ENCODE measurements around the gene STX7.
"Not testable (repeated sequence)": the region's sequence is repeated elsewhere in the genome, so short reads cannot be mapped to it uniquely, and the experiment has no call there.

Gene STX7, protein sequence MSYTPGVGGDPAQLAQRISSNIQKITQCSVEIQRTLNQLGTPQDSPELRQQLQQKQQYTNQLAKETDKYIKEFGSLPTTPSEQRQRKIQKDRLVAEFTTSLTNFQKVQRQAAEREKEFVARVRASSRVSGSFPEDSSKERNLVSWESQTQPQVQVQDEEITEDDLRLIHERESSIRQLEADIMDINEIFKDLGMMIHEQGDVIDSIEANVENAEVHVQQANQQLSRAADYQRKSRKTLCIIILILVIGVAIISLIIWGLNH

GRCh38 chr6:132512638-132513632 is at the start of gene STX7:
STX7 (minus strand) TSS chr6:132513116; CDS start chr6:132503530, 9,586 bp downstream.
- DNase-seq = peak; percentile 85
- TF ChIP-seq, protein P1, sequence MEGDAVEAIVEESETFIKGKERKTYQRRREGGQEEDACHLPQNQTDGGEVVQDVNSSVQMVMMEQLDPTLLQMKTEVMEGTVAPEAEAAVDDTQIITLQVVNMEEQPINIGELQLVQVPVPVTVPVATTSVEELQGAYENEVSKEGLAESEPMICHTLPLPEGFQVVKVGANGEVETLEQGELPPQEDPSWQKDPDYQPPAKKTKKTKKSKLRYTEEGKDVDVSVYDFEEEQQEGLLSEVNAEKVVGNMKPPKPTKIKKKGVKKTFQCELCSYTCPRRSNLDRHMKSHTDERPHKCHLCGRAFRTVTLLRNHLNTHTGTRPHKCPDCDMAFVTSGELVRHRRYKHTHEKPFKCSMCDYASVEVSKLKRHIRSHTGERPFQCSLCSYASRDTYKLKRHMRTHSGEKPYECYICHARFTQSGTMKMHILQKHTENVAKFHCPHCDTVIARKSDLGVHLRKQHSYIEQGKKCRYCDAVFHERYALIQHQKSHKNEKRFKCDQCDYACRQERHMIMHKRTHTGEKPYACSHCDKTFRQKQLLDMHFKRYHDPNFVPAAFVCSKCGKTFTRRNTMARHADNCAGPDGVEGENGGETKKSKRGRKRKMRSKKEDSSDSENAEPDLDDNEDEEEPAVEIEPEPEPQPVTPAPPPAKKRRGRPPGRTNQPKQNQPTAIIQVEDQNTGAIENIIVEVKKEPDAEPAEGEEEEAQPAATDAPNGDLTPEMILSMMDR (IDR thresholded peaks at IDR 0.05; ENCODE audit: low read depth, low read length, missing control alignments) = no peak
- no peaks in the 10 kb centered on the region for H3K27me3 ChIP-seq (replicated peaks)
- in situ Hi-C loops (cut with HindIII; ENCODE audit: low pct_ligation_motif_present, low sequenced_read_pairs) = no loop called here
- H3K36me3 ChIP-seq (replicated peaks) = no peaks in the 10 kb centered on the region
- peak within 1 kb of the TSS; percentile 76 for H3K27ac ChIP-seq
- H3K4me3 ChIP-seq (ENCODE audit: low read depth, low read length) = peak within 1 kb of the TSS; percentile 85

GRCh38 chr6:132560087-132560486 is 47.2 kb upstream of the STX7 start:
- H3K36me3 ChIP-seq (replicated peaks); H3K4me3 ChIP-seq (ENCODE audit: low read depth, low read length); H3K27me3 ChIP-seq (replicated peaks); in situ Hi-C loops (cut with HindIII; ENCODE audit: low pct_ligation_motif_present, low sequenced_read_pairs); DNase-seq; H3K27ac ChIP-seq: not testable (repeated sequence)

- in situ Hi-C loops (cut with HindIII; ENCODE audit: low pct_ligation_motif_present, low sequenced_read_pairs) = no loop called here
Observed at GRCh38 chr6:132552372-132552771, 39.5 kb upstream of the STX7 start, which contains the start of gene TAAR8. TAAR8 (plus strand) TSS chr6:132552672; CDS start chr6:132552693, 21 bp downstream.

GRCh38 chr6:132551214-132551613 is 38.3 kb upstream of the STX7 start:
- no peaks in the 10 kb centered on the region for H3K27me3 ChIP-seq (replicated peaks)
- no peak for DNase-seq
- in situ Hi-C loops (cut with HindIII; ENCODE audit: low pct_ligation_motif_present, low sequenced_read_pairs) = no loop called here
- H3K27ac ChIP-seq = no peak overlapping the region
- no peaks in the 10 kb centered on the region for H3K36me3 ChIP-seq (replicated peaks)
- TF ChIP-seq, protein P1 (IDR thresholded peaks at IDR 0.05; ENCODE audit: low read depth, low read length, missing control alignments) = no peak
- no peak overlapping the region for H3K4me3 ChIP-seq (ENCODE audit: low read depth, low read length)

More at GRCh38 chr6:132552372-132552771, 39.5 kb upstream of the STX7 start, which contains the start of gene TAAR8:
- no peaks in the 10 kb centered on the region for H3K27me3 ChIP-seq (replicated peaks)
- no peaks in the 10 kb centered on the region for H3K36me3 ChIP-seq (replicated peaks)
- no peak within 1 kb of the TSS for H3K4me3 ChIP-seq (ENCODE audit: low read depth, low read length)
- H3K27ac ChIP-seq = no peak within 1 kb of the TSS
- DNase-seq = no peak
- TF ChIP-seq, protein P1 (IDR thresholded peaks at IDR 0.05; ENCODE audit: low read depth, low read length, missing control alignments) = no peak

- no peaks in the 10 kb centered on the region for H3K27me3 ChIP-seq (replicated peaks)
- DNase-seq = no peak
- in situ Hi-C loops (cut with HindIII; ENCODE audit: low pct_ligation_motif_present, low sequenced_read_pairs) = no loop called here
- no peak overlapping the region for H3K4me3 ChIP-seq (ENCODE audit: low read depth, low read length)
- no peaks in the 10 kb centered on the region for H3K36me3 ChIP-seq (replicated peaks)
- H3K27ac ChIP-seq = no peak overlapping the region
- TF ChIP-seq, protein P1 (IDR thresholded peaks at IDR 0.05; ENCODE audit: low read depth, low read length, missing control alignments) = no peak
Observed at GRCh38 chr6:132548746-132549463, 36.0 kb upstream of the STX7 start.

Measured in brain microvascular endothelial cell (primary cell).